Activated CD8-positive, alpha-beta memory T cell treated with anti-CD3 and anti-CD28 coated beads, Interleukin-2, amount 50 U/mL, for 1 hour (primary cell): Measurements from ENCODE around the gene GGA1.
"Not testable (repeated sequence)": the region's sequence is repeated elsewhere in the genome, so short reads cannot be mapped to it uniquely, and the experiment has no call there.

Experiments used
- DNase-seq: peaks from one replicate; pipeline ENCODE4 v3.0.0-alpha.2; 2020; ENCODE audit errors: extremely low read depth

The GGA1 gene

GRCh38 chr22:37571258-37571991 is 37.2 kb upstream of the GGA1 start:
- no peak for DNase-seq

GRCh38 chr22:37571992-37572373 is 36.7 kb upstream of the GGA1 start:
- no peak for DNase-seq

GRCh38 chr22:37575490-37576003 is 33.1 kb upstream of the GGA1 start:
- DNase-seq, result no peak

- DNase-seq, result no peak
Measured at GRCh38 chr22:37578002-37578401, 30.6 kb upstream of the GGA1 start.

- DNase-seq, result no peak
Measured at GRCh38 chr22:37581504-37581903, 27.1 kb upstream of the GGA1 start.

- no peak for DNase-seq
Measured at GRCh38 chr22:37582526-37582925, 26.1 kb upstream of the GGA1 start.

- DNase-seq, result no peak
Measured at GRCh38 chr22:37588546-37589215, 20.0 kb upstream of the GGA1 start.

GRCh38 chr22:37589636-37590035 is 19.0 kb upstream of the GGA1 start:
- no peak for DNase-seq

- DNase-seq, result not testable (repeated sequence)
Measured at GRCh38 chr22:37591081-37591480, 17.6 kb upstream of the GGA1 start.

- no peak for DNase-seq
Measured at GRCh38 chr22:37591823-37592404, 16.7 kb upstream of the GGA1 start.

GRCh38 chr22:37594237-37594636 is 14.4 kb upstream of the GGA1 start:
- no peak for DNase-seq

- DNase-seq, result no peak
Measured at GRCh38 chr22:37599153-37599552, 9.5 kb upstream of the GGA1 start.

- DNase-seq, result no peak
Measured at GRCh38 chr22:37601203-37601539, 7.5 kb upstream of the GGA1 start.

- DNase-seq, result no peak
Measured at GRCh38 chr22:37601540-37602442, 6.8 kb upstream of the GGA1 start.

- not testable (repeated sequence) for DNase-seq
Measured at GRCh38 chr22:37602546-37603277, 5.9 kb upstream of the GGA1 start.

- no peak for DNase-seq
Measured at GRCh38 chr22:37604074-37604473, 4.6 kb upstream of the GGA1 start.

GRCh38 chr22:37604875-37605274 is 3.8 kb upstream of the GGA1 start:
- no peak for DNase-seq

- peak; percentile 67 for DNase-seq
Measured at GRCh38 chr22:37607010-37607934, 1.4 kb upstream of the GGA1 start.

- DNase-seq, result no peak
Measured at GRCh38 chr22:37607935-37608476, 628 bp upstream of the GGA1 start.
